Lower leg skin (tissue), 4 donors: ENCODE results near the gene STUM. TPM values are rescaled to one million over a fixed set of nuclear protein-coding genes. Genes with fewer than 3 reads are reported as not detected.

Experiments used
- DNase-seq, 2 donors: peaks; one replicate each; pipeline ENCODE4 v3.0.0-alpha.2; 2019; ENCODE audit warnings: low spot score in 2 of 2
- H3K4me3 ChIP-seq: fragments of 200-600 bp; sonication (generic); 2 replicates; pipeline ENCODE4 v1.5.1; 2017; ENCODE audit warnings: mild to moderate bottlenecking, low read depth; ENCODE audit not compliant: poor library complexity, severe bottlenecking
- CTCF ChIP-seq, 3 donors: fragments of 450-650 bp; IDR thresholded peaks; one replicate each; pipeline ENCODE4 v1.5.1; 2016; ENCODE audit warnings: antibody characterized with exemption in 3 of 3, mild to moderate bottlenecking in 3 of 3, moderate library complexity in 2 of 3
- POLR2A ChIP-seq, 2 donors: fragments of 450-650 bp; IDR thresholded peaks; one replicate each; pipeline ENCODE4 v1.6.1; 2016 to 2017; ENCODE audit warnings: antibody characterized with exemption in 2 of 2, mild to moderate bottlenecking in 1 of 2, moderate library complexity in 1 of 2
- WGBS, 2 donors: methylation state at CpG; one replicate each; pipeline ENCODE4 v1.1.5; 2018; 5-methylcytosine and 5-hydroxymethylcytosine counted together
- intact Hi-C: fragments of 100-400 bp; cut with DNase I; formaldehyde crosslinking; loops from one replicate; pipeline ENCODE4 v1.15.0; 2023; ENCODE audit warnings: low total_unique reads
- total RNA-seq, 4 donors: library from RNA; depleted of rRNA; stranded (reverse); fragments of >200 nt; gene quantifications; one replicate each; pipeline ENCODE4 v1.1.0, GENCODE V29; 2016

Gene STUM
- total RNA-seq, 4 donors from 2014 or later, result 1.0 to 6.6 (median 3.4) TPM

GRCh38 chr1:226626577-226626956 lies 78.0 kb downstream of the STUM start:
- TF ChIP-seq CTCF (IDR thresholded peaks at IDR 0.05) (peak in 1 of 3 donors; percentile 96), POLR2A (IDR thresholded peaks at IDR 0.05) (no peak)
- intact Hi-C loops, result no loop called here
- 1 to 2% methylated on average over 11 of the region's 11 CpGs for WGBS, 2 donors
- no peak overlapping the region for H3K4me3 ChIP-seq
- DNase-seq, result peak; percentile 81 to 96

- no peak overlapping the region for H3K4me3 ChIP-seq
- intact Hi-C loops, result no loop called here
- peak in 1 of 2 donors; percentile 21 for DNase-seq
- TF ChIP-seq POLR2A (IDR thresholded peaks at IDR 0.05) (no peak), CTCF (IDR thresholded peaks at IDR 0.05) (no peak)
- WGBS, 2 donors, result 87 to 89% methylated on average over 6 of the region's 6 CpGs
Observed at GRCh38 chr1:226627050-226627755, 78.6 kb downstream of the STUM start.

- WGBS, 2 donors, result 85 to 90% methylated on average over 11 of the region's 11 CpGs
- H3K4me3 ChIP-seq, result no peak overlapping the region
- no peak for TF ChIP-seq POLR2A (IDR thresholded peaks at IDR 0.05)
- peak in 1 of 2 donors; percentile 75 for DNase-seq
- intact Hi-C loops, result no loop called here
Observed at GRCh38 chr1:226627924-226628611, 79.5 kb downstream of the STUM start.

- H3K4me3 ChIP-seq, result no peak overlapping the region
- no peak for TF ChIP-seq CTCF (IDR thresholded peaks at IDR 0.05)
- no peak for TF ChIP-seq POLR2A (IDR thresholded peaks at IDR 0.05)
- WGBS, 2 donors, result 88 to 90% methylated on average over 10 of the region's 10 CpGs
- DNase-seq, result peak in 1 of 2 donors; percentile 61
- intact Hi-C loops, result no loop called here
Observed at GRCh38 chr1:226628612-226629155, 80.1 kb downstream of the STUM start.

GRCh38 chr1:226629210-226629895 lies 80.8 kb downstream of the STUM start:
- intact Hi-C loops, result no loop called here
- DNase-seq, result peak in 1 of 2 donors; percentile 82
- 93 to 94% methylated on average over 15 of the region's 18 CpGs for WGBS, 2 donors
- no peak overlapping the region for H3K4me3 ChIP-seq
- TF ChIP-seq CTCF (IDR thresholded peaks at IDR 0.05), result no peak
